GM04503 (cell line): Measurements from ENCODE around the gene FABP2.
A peak's percentile ranks its signal among the peaks of the same experiment; 100 is the strongest.
"Not testable (repeated sequence)": the region's sequence is repeated elsewhere in the genome, so short reads cannot be mapped to it uniquely, and the experiment has no call there.

Source experiments
- DNase-seq: peaks from one replicate; pipeline ENCODE4 v3.0.0-alpha.2; 2012; ENCODE audit warnings: low read depth

The FABP2 gene

DNA sequence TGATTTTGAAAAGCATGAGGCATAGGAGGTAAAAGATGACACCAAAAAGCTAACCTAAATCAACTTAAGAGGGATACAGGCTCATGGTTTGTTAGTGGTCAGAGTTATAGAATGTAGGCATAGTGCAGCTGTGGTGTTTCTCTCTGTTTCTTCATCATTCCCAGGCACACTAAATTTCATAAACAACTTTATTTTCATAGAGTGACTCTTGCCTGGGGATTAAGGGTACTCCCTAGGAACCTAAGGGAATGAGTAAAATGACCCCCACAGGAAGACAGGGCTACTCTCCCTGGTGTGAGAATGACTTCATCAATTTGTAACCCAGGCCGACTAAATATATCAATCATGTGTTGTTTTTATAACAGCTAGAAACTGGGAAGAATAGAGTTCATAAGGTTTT is 11.1 kb downstream of the FABP2 start:
- DNase-seq = no peak

DNA sequence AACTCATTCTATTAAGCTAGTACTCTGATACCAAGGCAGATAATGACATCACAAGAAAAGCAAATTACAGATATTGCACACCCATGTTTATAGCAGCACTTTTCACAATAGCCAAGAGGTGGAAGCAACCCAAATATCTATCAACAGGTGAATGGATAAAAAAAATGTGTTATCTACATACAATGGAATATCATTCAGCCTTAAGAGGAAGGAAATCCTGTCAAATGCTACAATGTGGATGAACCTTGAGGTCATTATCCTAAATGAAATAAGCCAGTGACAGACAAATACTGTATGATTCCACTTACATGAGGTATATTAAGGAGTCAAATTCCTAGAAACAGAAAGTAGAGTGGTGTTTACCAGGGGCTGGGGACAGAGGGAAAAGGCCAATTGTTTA is 14.3 kb downstream of the FABP2 start:
- no peak for DNase-seq

DNA sequence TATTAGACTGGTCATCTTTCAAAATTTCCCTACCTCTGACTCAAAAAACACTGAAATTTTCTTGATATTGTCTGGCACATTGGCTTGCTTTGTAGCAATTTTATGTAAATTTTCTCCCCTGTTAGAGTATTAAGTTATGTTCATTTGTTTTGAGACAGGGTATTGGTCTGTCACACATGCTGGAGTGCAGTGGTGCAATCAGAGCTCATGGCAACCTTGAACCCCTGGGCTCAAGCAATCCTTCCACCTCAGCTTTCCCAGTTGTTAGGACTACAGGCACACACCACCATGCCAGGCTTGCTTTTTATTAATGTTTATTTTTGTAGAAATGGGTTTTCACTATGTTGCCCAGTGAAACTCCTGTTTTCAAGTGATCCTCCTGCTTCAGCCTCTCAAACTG is 17.5 kb downstream of the FABP2 start:
- no peak for DNase-seq

DNA sequence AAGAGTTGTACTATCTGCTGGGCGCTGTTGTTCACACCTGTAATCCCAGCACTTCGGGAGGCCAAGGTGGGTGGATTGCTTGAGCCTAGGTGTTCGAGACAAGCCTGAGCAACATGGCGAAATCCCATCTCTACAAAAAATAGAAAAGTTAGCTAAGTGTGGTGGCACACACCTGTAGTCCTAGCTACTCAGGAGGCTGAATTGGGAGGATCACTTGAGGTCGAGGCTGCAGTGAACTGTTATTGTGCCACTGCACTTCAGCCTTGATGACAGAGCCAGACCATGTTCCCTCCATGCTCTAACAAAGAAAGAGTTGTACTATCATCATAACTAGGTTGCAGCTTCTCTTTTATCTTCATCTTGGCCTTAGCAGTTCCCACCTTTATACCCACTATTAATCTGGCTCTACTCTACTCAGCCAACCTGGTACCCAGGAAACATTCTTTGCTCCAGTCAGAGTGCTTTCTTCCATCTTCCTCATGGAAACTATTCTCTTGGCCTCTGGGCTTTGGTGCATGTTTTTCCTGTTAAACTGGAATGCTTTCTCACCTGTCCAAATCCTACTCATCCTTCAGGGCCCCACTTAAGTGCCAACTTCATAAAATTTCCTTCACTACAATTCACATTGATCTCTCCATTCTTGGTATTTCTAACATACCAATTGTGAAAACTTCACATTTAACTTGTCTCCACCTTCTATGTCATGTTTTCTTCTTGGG is 18.2 kb downstream of the FABP2 start:
- no peak for DNase-seq

DNA sequence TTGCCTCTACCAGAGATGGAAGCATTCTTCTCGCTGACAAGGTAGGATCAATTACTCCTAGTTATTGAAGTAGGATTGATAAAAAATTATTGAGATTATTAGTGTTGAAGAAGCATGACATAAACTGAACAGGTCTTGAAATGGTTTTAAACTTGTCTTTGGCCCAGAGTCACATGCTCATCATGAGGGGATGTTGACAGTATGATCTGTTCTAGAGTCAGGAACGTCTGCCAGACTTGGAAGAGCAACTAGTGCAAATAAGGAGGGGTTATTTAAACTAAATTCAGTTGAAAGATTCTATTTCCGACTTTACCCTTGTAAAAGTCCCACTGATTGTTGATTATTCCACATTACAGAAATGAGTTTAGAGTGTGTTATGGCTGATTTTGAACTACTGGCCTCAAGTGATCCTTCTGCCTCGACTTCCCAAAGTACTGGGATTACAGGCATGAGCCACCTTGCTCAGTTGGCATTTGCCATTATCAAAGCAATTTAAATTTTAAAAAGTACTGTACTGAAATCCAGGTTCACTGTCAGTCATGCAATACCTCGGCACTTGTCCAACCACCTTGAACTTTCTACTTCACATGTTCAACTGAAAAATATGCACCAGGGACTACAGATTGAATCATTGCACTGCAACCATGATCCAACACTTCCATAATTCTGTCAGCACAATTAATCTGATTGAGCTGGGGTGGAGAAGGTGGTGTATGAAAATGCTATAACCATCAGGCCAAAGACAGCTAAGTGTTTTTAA is 19.7 kb downstream of the FABP2 start:
- no peak for DNase-seq

DNA sequence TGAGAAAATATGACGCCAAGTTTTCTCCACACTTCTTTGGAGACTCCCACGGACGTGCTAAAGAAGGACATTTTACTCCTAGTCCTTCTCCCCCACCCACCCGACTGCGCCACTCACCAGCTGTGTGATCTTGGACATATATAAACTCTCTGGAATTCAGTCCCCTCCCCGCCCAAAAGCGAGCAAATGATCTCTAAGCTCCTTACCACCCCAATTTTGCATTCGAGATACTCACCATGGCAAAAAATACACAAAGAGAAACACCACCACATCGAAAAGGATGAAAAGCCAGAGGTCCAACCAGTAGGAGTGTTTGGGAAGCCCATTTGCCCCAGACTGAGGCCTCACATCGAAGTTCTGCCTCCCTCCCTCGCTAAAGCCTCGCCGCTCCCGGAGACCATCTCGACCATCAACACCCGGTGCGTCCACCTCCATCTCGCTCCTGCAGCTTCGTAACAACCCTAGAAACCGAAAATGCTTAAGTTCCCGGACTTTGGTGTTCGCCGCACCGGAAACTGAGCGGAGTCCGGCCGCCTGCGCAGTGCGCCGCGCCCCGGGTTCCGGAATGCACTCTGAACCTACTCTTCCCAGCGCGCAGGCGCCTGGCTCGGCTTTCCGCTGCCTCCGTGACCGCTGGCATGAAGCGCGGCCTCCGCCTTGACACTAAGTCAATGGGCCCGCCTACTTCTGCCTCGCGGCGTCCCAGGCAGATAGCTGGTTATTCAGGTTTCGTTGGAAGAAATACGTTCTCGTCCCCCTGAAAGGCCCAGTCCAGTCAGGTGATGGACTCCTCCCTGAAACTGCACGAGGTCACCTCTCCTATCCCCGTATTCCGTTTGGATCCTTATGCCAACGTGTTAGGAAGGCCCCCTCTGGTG is 21.6 kb downstream of the FABP2 start:
- peak; percentile 64 for DNase-seq

DNA sequence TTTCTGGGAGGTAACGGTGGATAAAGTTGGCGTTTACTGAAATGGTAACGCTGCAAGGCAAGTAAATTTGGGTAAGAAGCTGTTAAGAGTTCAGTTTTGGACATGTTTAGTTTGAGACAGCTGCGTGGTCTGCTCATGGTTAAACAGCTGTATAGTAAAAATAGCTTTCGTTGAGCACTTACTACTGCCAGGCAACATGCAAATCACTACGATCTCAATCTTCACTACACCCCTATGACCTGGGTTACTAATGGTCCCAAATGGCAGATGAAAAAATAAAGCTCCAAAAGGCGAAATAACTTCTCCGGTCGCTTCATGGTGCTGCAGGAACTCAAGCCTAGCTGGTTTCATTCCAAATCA is 22.2 kb downstream of the FABP2 start:
- no peak for DNase-seq

DNA sequence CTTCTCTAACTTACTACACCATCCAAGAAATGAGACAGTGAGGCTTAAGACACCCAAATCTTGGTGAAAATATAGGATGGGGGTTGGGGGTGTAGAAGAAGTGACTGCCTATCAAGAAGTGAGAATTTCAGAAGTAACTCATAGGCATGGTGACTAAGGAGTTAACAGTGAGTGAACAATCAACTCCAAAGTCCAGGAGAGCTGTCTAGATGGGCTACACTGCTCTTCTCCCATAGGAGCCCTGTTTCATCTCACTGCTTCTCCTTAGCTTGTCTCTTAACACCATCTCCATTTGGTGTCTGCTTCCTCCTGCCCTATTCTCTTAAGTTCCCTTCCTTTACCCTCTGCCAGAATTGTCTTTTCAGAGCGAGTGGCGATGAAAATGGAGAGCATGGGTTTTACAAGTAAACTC is 22.7 kb downstream of the FABP2 start:
- DNase-seq = no peak

DNA sequence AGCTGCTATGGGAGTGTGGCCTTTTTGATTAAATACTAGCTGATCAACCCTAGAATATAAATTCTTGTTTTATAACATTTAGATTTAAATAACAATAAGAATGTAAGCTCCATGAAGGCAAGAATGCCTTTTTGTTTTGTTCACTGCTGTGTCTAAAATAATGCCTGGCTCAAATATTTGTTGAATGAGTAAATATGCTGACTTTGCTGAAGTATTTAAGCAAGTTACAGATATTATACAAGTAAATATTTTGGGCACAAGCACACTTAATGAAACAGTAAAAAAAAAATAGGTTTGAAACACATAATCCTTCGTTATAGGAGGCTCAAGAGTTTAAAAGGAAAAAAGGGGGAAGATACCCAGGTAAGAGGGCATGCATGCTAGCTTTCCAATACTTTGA is 24.1 kb downstream of the FABP2 start:
- no peak for DNase-seq

DNA sequence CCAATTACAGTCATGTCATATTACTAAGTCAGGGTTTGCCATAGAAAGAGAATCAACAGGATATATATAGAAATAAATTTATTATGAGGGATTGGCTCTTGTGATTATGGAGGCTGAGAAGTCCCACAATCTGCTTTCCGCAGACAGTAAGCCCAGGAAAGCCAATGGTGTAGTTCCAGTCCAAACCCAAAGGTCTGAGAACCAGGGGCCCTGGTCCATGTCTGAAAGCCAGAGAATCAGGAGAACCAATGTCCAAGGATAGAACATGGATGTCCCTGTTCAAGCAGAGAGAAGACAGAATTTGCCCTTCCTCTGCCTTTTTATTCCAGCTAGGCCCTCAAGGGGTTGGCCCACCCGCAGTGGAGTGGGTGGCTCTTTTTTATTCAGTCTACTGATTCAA is 25.6 kb downstream of the FABP2 start:
- DNase-seq = no peak

DNA sequence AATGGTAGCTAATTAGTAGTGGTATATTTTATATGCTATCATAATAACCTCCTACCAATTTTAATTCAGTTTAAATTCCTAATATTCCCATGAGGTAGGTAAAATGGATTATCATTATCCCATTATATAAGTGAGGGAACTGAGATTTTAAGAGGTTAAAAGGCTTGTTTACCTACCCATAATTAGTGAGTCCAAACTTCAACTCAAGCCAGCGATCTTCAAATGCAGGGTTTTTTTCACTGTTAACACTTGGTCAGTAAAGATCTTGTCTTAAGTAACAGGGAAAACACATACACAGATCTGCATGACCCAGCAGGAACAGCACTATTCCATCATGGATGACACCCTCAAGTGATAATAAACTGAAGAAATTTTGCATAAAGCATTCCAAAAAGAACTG is 31.3 kb downstream of the FABP2 start:
- DNase-seq = no peak

DNA sequence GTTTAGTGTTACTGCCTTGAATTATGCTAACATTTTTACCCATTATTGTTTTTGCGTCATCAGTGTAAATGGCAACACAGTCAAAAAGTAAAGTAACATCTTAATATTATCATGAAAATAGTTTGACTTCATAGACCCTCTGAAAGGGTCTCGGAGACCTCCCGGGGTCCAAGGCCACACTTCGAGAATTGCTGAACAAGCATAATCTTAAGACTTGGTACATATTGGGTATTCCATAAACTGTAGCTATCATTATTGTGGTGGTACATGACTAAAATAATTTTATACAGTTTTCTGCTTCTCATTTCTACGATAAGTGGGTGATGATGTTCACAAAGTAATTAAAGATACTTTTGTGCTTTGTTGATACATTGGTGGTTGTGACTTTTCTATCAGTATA is 32.6 kb downstream of the FABP2 start:
- no peak for DNase-seq

DNA sequence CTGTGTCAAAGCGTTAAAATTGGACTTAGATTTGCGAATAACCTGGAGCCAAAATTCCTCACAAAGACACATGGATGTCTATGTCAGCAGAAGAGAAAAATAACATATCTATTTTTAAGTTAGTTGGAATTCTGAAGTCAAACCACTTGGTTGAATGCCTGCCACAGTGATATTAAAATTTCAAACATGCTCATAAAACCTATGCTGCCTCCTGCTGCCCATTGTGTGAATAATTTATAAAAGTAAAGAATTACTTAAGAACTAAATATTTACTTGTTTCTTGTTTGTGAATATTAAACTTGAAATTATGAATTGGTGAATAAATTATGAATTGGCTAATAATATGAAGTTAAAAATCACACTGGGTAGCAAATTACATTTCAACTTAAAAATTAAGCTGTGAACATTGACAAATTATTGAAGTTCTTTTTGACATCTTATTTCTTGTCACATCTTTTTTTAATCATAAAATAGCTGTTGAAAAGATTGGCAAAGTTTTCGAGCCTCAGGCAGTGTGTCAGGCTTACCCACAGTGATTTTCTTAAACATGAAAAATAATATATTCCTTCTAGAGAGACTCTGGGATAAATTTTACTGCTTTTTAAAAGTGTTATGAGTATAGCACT is 35.4 kb downstream of the FABP2 start:
- peak; percentile 27 for DNase-seq

DNA sequence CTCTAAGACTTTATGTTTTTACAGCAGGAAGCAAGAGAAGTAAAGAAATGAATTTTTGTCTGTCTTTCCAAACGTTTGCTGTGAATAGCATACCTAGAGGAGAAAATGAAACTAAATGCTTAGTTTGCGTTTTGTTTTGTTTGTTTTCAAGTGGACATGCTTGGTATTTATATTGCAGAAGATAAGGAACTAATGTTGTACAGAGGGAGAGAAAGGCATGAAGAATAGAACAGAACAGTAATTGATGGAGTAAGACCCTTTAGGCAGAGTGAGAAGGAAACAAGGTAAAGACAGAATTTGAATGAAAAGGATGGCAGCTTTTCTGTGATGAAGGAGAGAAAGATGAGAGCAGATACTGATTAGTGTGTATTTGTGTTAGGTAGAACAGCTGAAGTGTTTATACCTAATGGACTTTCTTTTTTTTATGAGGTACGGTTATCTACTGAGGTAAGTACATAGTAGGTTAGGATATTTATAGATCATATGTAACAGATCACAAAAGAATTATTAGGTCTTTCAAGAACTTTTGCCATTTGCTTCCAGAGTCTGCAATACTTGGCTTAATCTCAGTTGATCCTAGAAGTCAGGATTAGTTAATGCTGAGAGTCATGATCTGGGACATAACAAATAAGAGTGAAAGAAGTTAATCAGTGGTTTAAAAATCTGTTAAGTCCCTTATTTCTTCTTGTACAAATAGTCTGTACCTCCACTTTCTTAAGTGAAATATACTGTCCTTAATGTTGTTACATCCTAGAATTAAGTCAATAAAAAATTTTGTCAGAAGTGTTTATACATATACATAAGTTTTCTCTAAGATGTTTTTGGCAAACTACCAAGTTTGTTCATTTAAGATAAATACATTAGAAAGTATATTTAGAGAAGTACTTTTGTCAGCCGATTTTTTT is 36.8 kb downstream of the FABP2 start:
- DNase-seq = no peak

DNA sequence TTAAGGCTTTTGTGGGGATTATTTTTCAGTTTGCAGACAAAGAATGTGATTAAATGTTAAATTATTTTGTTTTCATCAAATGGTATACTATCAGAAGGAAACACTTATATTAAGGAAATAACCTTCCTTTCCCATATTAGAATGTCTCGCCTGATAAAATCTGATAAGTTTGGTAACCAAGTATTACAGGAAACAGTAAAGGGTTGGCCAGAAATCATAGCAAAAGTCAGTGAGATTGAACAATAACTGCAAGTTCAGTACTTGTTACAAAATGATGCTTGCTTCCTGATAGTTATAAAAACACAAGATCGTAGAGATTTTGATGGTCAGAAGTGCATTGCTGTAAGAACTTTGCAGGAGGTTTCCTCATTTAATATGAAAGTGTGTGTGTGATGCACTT is 40.5 kb downstream of the FABP2 start:
- DNase-seq = no peak

DNA sequence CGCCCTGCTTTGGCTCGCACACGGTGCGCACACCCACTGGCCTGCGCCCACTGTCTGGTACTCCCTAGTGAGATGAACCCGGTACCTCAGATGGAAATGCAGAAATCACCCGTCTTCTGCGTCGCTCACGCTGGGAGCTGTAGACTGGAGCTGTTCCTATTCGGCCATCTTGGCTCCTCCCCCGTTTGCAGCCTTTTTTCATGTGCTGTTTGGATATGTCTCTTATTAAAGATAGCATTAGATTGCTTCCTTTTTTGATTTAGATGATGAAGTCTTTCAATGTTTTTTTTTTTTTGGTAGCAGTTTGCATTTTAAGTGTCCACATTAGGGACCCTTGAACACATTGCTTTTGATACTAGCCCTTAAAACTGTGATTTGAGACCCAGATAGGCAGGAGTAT is 42.0 kb downstream of the FABP2 start:
- DNase-seq = not testable (repeated sequence)

DNA sequence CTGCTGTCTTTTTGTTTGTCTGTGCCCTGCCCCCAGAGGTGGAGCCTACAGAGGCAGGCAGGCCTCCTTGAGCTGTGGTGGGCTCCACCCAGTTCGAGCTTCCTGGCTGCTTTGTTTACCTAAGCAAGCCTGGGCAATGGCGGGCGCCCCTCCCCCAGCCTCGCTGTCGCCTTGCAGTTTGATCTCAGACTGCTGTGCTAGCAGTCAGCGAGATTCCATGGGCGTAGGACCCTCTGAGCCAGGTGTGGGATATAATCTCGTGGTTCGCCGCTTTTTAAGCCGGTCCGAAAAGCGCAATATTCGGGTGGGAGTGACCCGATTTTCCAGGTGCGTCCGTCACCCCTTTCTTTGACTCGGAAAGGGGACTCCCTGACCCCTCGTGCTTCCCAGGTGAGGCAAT is 42.4 kb downstream of the FABP2 start:
- not testable (repeated sequence) for DNase-seq

DNA sequence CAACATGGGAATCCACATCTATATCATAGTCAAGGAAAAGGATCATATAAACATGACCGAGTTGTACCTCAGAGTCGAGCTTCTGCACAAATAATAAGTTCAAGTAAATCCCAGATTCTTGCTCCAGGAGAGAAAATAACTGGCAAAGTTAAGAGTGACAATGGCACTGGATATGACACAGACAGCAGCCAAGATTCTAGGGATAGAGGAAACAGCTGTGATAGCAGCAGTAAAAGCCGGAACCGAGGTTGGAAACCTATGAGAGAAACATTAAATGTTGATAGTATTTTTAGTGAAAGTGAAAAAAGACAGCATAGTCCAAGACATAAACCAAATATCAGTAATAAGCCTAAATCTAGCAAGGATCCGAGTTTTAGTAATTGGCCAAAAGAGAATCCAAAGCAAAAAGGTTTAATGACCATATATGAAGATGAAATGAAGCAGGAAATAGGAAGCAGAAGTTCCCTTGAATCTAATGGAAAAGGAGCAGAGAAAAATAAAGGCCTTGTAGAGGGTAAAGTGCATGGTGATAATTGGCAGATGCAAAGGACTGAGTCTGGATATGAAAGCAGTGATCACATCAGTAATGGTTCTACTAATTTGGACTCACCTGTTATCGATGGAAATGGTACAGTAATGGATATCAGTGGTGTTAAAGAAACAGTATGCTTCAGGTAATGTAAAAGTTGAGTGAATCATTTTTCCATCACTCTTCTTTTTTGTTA is 50.4 kb downstream of the FABP2 start:
- DNase-seq = no peak

DNA sequence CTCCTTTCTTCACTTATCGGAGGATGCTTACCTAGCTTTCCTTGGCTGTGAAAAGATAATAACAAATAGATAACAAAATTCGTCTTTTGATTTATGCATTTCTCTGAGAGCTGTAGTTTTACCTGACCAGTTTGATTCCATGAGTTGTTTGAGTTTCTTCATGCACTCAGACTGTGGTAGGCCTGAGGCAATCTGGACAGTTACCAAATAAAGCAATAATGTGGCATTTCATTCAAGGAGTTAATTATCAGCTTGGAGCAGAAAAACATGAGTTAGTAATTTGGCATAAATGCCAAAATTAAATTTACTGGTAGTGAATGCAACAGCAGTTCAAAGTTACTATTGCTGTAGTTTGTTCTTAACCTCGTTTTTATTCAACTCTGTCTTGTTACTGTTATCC is 53.5 kb downstream of the FABP2 start:
- DNase-seq = no peak
